CD4-positive, alpha-beta T cell treated with Interferon alpha-2 for 1 hour (primary cell): ENCODE results near the gene SRCIN1.

Experiments
- DNase-seq, 2 donors: peaks; one replicate each; pipeline ENCODE4 v3.0.0-alpha.2; 2020 to 2022

SRCIN1 gene

DNA sequence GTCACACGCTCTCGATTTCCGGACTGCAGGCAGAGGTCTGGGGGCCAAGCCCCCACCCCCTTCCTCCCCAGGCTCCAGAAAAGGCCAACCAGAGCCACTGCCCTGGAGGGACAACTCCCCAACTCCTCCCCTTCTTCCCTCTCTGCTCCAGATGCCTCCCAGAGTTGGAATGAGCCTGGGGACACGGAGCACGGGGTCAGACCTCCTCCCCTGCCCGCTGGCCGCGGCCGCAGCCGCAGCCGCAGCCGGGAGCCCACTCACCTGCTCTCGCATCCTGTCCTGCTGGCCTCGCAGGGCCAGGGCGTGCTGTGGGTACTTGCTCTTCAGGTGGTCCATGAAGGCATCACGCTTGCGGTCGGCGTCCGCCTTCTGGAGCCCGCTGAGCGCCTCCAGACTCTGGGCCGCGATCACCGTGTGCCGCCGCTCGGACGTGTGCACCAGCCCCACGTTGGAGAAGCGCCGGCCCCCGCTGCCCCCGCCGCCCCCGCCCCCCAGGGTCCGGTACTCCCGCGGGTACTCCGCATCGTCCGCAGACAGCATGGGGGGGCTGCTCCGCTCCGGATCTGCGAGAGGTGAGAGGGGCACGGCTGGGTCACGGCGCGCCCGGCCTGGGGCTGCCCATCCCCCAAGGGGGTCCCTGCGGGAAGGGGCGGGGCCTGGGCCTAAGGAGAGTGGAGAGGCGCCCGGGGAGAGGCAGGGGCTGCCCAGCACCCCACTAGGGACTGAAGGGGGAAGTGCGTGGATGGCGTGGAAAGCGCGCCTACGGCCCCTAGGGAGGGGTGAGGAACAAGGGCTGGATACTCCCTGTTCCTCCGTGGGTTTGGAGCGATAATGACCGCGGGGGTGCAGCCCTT is 27.3 kb downstream of the SRCIN1 start:
- no peak for DNase-seq

DNA sequence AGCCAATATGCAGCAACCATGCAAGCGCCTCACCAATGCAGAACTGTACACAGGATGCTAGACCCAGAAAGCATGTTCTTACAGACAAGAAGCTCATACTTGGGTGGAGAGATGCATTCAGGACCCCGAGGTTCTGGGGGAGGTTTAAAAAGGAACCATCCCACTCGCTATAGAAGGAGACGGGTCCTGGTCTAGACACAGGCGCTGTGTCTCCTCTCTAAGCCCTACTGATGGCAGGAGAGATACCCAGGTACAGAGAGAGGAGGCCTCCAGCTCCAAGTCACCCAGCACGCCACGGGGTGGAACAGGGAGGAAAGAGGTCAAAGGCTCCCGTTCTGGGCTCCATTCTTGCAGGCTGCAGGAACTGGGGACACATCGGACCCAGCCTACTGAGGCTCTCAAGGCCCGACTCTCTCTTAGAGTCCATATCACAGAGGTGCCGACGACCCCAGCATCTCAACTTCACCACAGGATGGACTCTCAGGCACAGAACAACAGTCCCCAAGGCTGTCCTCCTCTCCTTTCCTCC is 28.0 kb downstream of the SRCIN1 start:
- no peak for DNase-seq

DNA sequence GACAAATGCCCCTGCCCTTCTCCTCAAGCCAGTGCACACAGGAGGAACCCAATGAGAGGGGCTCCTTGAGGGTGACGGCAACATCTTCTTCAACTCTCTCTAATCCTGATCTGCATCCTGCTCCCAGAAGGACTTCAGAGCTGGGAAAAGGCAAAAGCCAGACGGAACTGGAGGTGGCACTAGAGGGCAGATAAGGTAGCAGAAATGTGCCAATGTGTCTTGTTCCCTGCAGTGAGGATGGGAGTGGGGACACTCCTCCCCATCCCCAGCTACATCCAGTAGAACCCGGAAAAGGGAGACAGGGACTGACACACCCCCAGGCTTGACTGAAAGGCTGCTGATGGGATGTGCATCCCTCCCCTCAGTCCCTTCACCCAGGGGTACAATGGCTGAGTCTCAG is 28.5 kb downstream of the SRCIN1 start:
- DNase-seq: no peak

DNA sequence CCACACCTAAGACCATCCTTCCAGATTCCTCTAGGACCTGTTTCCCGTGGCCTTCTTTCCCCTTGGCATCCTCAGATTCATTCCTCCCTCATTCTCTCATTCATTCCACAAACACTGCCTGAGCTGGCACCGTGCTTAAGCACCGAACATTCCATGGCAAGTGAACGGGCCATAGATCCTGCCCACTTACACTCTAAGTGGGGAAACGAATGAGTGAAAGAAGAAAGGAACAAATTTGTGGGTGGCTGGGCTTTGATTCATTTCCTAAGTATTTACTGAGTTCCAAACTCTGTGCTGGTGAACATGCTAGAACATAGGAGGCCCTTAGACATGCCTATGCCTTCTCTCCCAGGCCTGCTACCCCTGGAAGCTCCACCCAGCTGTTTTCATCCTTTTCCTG is 30.0 kb downstream of the SRCIN1 start:
- no peak for DNase-seq

DNA sequence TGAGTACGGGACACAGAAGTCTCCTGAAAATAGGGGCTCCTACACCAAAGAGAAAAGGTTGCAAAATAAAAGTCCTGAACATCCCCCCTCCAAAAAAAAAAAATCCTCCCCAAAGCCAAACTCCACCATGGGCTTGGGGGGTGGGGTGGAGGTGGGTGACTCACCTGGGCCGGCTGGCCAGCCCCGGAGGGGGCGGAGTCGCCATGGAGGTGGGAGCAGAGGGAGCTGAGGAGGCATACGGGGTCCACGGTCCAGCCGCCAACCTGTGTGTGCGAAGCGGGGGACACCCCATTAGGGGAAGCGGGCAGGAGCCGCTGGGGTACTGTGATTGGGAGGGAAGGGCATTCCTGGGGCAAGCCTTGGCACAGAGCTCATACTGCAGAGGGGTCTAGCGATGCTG is 31.0 kb downstream of the SRCIN1 start:
- no peak for DNase-seq

DNA sequence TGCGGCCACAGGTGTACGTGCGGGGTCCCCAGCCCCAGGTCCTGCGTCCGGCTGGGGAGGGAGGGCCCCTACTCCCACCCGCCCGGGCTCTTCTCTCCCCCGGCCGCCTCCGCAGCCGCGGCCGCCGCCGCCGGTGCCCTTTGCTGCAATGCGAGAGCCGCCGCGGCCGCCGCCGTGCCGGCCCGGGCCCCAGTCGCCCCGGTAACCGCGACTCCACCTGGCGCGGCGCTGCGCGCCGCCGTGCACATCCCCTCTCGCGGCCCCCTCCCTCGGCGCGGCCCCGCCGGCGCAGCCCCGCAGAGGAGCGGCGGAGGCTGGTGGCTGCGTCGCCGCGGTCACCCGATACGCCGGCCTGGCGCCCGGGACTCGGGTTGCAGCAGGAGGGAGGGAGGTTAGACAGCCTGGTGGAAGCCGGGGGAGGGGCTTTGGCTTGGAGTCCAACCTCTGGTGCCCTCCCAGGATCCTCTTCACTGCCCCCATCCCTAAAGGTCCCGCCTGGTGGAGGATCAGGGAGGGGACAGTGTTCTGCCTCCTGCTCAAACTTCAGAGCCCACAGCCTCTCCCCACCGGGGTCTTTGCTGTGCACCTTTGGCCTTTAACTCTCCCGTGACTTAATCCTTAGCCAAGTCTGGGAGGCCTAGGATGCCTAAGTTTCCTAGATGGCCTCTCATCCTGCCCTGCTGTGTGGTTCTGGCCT is 32.9 kb downstream of the SRCIN1 start:
- no peak for DNase-seq

DNA sequence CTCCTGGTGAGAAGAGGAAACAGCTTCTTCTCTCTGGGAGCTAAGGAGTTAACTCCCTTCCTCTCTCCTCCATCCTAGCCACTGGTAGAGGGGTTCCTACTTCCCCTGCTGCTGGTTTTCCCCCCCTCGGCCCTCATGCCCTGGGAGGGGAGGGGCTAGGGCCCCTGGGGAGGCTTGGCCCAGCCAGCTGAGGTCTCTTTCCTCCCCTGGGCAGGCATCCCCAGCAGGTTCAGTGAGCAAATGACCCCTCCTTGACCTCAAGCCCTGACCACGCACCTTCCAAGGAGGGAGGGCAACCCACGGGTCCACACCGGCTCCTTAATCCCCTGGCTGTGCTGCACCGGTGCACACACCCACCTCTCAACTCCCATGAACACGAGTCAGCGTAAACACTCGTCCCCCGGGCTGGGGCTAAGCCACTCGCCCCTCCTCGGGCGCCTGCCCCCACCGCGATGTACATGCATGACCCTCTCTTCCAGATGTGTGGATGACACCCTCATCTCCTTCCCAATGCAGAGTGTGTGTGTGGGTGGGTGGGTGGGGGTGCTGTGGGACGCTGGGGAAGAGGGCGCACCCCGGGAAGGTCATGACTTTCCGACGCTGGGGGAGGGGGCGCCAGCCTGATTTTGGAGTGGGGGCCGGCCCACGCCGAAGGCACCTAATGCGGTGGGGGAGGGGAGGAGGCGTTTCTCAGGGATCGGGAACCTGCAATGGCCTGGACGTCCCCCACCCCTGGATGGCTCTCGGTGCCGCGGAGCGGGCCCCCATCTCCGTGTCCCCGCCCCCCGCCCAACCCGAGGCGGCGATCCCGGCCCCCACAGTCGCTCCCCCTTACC is 33.7 kb downstream of the SRCIN1 start:
- no peak for DNase-seq

DNA sequence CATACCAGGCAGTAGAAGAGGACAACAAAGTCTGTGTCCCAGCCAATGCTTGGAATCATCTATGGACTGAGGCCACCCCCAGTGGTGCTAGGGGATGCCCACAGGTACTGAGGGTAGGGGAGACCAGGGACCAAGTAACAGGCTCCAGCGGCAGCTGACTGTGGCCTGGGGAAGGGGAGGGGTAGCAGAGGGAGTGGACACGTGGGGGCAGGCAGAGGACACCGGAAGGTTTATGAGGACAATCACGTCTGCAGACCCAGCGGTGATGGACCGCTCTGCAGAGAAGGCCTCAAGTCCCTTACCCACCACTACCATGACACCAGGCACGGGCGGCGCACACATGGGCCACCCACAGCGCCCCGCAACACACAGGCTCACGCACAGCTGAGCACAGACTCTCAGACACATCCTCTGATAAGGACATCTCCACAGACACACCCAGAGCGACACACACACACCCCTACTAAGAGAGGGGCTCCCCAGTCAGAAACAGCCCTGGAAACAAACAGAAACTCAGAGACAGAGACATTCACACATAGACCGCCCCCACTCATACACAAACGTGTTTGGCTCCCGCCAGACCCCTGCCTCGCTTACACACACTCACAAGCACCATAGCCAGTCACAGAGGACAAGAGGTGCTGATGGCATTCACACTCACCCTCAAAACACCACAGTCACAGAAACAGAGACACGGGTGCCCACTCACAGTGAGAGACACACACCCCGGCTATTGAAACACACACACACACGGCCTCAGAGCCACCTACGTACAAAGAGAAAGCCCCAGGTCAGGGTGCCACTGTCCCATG is 35.8 kb downstream of the SRCIN1 start:
- DNase-seq: no peak

DNA sequence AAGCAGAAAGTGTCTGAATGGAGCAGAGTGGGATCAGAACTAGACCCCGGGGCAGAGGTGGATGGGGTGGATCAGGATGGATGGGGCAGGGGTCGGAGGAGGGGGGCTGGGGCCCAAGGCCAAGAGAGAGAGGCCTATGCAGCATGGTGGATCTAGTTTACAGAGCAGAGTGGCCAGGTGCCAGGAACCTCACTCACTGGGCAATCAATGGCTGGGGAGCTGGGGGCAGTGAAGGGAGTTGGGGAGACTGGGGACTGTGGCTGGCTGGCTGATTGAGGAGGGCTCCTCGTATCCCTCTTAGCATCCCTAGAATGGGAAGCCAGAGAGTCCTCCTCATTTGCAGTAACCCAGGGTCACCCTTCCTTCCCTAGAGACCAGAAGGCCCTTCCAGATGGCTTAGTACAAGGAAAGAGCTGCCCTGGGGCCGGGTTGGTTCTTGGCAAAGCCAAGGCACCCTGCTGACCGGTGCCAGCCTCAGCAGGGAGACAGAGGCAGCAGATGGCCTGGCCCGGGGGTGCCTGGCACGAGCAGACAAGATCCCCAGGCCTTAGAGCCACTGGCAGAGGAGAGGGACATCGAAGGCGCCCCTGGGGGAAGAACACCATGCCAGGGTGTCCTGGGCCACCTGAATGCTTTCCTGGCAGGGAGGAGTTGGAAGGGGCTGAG is 36.8 kb downstream of the SRCIN1 start:
- DNase-seq: no peak

DNA sequence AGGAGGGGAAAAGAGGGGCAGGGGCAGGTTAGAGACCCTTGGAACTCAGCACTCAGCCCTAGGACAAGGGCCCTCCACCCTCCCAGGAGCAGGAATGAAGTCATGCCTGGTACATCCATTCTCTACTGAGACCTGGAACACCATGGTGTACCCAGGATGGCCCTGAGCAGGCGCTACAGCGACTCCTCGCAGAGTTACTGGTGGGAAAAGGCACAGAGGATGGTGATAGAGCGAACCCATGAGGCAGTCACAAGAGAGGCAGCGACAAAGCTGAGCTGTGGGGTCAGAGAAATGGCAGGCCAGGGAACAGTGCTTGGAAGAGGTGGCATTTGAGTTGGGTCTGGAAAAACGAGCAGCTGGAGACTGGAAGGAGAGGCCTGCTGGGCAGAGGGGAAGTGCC is 37.5 kb downstream of the SRCIN1 start:
- DNase-seq: no peak

DNA sequence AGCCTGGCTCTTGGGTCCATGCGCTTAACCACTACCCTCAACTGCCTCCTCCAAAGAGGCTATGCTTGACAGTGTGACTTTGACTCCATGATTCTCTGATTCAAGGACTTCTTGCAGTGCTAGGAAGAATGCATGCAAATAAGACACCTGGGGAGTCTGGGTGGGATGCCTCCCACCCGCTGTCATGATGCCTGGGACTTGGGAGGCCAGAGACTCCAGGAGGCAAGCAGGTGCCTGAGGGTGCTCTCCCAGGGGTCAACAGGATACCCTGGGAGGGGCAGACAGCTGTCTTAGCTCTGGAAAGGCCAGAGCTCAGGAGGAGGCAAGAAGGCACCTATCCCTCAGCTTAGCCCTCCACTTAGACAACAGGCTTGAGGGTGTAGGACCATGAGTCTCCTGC is 38.4 kb downstream of the SRCIN1 start:
- no peak for DNase-seq

DNA sequence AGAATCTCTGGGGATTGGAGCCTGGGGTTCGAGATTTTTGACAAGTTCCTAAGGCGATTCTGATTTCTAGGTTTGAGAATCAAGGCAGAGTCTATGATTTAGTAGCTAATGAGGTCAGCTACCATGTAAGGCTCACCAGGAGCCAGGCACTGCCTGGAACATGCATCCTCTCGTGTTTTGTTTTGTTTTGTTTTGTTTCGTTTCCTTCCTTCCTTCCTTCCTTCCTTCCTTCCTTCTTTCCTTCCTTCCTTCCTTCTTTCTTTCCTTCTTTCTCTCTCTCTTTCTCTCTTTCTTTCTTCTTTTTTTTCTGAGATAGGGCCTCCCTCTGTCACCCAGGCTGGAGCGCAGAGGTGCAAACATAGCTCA is 39.1 kb downstream of the SRCIN1 start:
- DNase-seq: no peak

DNA sequence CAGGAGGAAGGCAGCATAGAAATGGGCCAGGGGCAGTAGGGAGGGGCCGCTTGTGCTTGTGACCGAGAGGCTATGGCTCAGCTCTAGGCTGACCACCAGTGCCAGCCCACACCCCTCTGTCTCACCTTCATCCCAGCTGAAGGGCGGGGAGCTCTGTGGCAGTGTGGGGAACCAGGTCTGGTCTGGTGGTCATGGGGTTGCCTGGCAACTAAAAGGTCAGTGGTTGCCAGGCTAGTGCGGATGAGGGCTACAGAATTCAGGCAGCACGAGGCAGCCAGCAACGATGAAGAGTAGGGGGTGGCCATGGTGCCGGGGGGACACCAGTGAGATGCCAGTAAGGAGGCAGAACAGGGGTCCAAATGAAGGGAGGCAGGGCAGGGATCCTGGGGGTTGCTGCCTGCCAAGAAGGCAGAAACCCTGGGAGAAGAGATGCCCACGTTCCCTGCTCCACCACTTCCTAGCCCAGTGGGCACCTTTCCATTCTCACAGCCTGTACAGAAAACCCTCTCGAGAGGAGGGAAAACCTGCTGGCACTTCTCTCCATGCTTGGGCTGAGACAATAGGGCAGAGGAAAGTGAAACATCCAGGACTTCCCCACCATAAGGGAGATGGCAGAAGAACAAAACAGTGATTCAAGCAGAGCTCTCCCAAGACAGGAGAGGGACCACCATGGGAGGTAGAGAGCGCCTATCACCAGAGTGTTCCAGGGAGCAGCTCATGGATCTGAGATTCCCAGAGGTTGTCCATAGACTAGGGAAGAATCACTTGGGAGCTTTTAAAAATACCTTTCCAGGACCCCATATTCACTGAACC is 39.7 kb downstream of the SRCIN1 start:
- DNase-seq: no peak

DNA sequence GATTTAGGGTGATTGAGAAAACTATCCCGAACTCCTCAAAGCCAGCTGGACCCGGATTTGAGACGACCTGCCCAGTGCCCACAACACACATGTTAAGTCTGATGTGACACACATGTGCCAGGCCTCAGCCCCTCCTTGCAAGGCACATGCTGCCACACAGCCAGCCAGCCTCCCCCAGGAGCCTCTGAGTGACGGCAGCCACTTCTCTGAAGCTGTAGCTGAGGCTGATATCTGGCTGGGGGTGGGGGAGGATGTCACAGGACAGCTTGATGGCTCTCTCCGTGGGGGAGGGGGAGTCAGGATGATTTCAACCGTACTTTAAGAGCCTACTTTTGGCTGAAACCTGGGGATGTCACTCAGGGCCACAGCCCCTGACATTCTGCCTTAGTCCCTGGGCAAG is 40.9 kb downstream of the SRCIN1 start:
- DNase-seq: no peak

DNA sequence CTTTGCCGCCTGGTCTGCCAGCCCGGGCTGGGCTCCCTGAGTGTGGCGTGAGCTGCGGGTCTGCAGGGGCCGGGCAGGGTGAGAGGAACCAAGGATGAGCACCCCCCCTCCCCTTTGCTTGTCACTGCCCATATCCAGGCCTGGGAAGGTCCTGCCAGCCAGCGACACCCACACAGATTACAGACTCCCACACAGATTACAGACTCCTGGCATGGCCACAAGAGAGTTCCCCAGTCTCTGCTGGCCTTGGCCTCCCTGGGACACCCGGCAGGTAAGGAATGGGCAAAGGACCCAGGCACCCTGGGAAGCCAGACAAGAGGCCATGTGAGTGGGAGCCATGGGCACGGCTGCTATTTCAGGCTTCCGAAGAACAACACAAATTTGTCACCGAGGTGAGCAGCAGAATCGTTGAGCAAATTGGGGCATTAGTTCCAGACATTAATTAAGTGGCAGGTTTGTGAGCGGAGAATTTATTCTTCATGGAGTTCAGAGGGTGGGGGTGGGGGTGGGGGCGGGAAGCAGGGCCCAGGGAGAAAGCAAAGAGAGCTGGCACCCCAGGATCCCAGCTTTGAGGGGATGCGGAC is 41.4 kb downstream of the SRCIN1 start:
- no peak for DNase-seq

DNA sequence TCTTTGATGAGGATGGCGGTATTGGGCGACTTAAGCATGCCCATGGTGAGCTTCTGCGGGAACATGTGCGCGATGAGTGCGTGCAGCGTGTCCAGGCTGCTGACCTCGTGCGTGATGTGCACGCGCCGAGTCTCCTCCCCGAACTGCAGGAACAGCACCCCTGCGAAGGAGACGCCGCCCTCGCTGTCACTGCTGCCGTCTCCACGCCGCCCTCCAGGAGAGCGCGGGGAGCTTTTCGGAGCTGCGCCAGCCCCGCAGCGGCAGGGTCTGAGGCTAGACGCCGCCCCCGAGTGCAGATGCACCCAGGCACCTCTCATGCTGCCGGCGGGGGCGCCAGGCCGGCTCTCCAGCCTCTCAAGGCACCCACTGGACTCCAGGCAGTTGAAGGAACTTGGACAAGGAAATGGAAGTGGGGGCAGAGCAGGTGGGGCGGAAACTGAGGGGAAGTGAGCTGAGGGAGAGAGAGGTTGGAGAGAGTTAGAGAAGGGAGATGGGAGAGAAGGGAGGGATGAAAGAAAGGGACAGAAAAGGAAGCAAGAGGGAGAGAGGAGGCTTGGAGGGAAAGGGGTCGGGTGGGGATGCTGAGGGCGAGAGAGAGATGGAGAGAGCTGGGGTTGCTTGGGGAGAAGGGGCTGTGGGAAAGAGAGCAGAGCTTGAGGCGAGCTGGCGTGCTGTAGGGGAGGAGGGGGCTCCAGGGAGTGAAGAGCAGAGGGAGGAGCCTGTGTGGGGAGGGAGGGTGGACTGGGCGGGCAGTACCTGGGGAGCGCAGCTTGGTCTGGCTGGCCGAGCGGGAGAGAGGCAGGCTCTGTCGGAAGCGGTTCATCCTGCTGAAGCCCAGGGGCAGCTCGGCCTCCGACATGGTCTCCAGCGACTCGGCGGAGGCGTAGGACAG is 42.1 kb downstream of the SRCIN1 start:
- DNase-seq: no peak

DNA sequence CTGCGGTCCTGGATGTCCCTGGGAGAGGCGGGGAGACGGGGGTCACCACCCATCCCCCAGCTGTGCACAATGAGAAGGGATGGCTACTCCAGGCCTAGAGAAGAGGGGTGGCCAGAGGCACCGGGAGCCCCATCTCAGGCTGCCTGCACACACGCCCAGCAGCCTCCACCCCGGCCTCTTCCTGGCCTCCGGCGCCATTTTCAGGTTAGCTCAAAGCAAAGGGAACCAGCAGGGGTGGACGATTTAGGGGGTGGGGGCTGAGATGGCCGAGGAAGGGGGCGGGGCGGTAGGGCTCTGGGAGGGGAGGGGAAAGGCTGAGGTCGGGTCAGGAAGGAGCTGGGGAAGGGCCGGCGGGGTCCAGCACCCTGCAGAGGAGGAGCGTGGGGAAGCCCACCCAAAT is 42.8 kb downstream of the SRCIN1 start:
- no peak for DNase-seq

DNA sequence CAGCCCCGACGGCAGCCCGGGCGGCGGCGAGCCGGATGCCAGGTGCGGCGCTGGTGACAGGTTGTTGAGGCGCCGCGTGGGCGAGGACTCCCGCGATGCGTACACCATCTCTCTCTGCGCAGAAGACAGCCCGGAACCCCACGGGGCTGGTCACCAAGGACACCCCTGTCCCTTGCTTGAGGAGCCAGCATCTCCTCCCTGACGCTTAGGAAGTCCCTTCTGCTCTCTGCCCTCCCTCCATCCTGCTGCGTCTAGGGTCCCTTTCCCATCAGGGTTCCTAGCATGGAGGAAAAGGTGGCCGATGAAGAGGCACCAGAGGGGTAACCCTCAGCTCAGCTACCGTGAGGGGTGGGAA is 43.6 kb downstream of the SRCIN1 start:
- DNase-seq: no peak

DNA sequence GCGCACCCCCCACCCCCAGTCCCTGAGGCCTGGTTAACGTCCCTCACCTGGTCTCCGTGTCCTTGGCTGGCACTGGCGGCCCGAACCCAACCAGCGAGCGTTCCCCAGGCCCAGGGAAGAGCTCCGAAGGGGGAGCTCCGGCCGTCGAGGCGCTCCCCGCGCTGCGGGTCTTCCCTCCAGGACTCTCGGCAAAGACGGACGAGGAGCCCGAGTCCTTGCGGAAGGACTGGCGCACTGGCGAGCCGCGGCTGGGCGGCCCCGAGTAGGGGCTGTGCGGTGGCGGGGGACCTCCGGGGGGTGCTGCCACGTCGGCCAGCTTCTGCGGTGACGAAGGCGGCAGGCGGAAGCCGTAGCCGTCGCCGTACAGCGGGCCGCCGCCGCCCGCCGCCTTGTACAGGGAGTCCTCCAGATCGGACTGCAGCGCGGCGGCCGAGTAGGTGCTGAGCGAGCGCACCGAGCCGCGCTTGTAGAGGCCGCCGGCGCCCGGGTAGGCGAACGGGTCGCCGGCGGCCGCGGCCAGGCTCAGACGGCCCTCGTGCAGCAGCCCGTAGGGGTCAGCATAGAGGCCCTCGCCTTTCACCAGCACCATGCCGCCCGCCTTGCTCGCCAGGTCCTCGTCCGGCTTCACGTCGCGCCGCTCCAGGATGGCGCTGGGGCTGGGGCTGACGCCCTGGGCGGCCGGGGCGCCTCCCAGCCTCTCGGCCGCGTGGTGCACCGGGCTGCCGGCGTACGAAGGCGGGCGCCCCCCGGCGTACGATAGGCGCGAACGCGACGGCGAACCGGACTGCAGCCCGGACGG is 44.1 kb downstream of the SRCIN1 start:
- no peak for DNase-seq
